D721Med (cell line): ENCODE measurements around the gene NKD2.

ENCODE experiments used
- DNase-seq: peaks from one replicate; pipeline ENCODE4 v3.0.0; 2011; ENCODE audit warnings: low spot score; ENCODE audit not compliant: insufficient read length
- FAIRE-seq: peaks from 2 replicates; lab custom pipeline; 2011; peaks lifted over from hg19 to GRCh38; lab: Jason Lieb, UNC
- TF ChIP-seq, protein P1 (sequence below): IDR thresholded peaks from 2 replicates; pipeline ENCODE4 v1.5.1; 2012; ENCODE audit warnings: mild to moderate bottlenecking, control low read depth; ENCODE audit not compliant: insufficient read depth; ENCODE audit errors: missing control alignments

NKD2 gene

DNA sequence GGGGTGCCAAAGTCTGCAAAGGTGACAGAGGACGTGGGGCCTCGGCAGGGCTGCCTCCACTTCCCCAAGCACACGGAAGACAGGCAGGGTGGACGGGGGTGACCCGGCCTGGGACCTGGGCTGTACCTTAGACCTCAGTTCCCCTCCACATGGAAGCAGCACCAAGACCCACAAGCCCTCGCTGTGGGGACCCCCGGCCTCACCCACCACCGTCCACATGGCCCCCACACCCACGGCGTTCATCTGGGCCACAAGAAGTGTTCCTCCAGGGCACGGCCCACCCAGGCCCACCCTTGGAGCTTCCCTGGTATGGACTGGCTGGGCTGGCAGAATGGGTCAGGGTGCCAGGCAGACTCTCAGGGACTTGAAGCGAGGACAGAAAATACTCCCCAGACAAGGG, 45.8 kb upstream of the NKD2 start:
- TF ChIP-seq, protein P1, sequence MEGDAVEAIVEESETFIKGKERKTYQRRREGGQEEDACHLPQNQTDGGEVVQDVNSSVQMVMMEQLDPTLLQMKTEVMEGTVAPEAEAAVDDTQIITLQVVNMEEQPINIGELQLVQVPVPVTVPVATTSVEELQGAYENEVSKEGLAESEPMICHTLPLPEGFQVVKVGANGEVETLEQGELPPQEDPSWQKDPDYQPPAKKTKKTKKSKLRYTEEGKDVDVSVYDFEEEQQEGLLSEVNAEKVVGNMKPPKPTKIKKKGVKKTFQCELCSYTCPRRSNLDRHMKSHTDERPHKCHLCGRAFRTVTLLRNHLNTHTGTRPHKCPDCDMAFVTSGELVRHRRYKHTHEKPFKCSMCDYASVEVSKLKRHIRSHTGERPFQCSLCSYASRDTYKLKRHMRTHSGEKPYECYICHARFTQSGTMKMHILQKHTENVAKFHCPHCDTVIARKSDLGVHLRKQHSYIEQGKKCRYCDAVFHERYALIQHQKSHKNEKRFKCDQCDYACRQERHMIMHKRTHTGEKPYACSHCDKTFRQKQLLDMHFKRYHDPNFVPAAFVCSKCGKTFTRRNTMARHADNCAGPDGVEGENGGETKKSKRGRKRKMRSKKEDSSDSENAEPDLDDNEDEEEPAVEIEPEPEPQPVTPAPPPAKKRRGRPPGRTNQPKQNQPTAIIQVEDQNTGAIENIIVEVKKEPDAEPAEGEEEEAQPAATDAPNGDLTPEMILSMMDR = no peak
- FAIRE-seq = no peak

DNA sequence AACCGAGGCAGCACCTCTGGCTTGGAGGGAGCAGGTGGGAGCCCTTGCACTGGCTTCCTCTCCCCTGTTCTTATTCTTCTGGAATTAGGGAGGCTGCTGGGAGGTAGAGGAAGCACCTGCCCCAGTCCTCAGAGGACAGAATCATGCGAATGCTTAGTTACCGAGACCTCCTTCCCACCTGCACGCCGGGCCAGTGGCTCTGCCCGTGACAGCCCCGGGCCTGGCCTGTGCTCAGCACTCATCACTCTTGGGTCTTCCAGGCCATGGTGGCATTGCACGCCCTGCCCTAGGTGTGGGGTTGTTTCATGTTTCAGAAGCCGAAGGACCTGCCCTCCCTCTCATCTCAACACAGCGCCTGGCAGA, 45.3 kb upstream of the NKD2 start:
- FAIRE-seq (no peak), DNase-seq (no peak)
- TF ChIP-seq, protein P1 = no peak

More for the DNA sequence above, 45.8 kb upstream of the NKD2 start:
- DNase-seq = no peak

DNA sequence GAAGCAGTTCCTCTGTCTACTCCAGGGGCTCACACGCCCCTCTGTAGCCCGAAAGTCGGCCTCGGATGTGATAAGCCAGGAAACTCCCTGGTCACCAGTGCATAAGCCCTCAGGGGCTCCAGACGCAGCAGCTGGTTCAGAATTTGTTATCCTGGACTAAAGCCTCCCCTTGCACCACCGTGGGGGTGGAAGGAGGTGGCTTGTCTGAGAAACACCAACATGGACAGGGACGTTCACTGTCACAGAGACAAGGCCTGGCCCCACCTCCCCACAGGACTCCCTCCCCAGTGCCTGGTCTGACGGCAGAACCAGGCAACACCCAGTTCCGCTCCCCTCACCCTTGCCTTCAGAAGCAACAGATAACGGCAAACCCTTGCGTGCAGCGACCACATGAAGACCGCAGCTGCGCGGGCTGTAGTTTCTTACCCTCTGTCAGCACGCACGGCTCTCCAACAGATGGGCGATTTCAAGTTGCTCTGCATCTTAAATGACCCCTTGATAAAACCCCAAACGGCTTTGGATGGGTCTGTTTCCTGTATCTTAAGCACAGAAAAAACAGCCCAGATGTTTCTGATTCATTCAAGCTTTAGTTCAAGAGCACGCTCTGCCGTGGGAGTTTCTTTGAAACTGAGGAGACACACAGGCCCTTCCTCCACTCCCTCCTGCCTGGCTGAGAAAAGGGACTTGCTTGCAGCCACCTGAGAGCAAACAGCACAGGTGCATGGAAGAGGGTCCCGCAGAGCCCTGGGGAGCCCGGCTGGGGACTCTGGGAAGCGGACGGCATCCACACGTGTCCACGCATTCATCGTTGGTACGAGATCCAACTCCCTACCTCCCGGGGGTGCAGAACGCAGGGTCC, 44.7 kb upstream of the NKD2 start:
- no peak for FAIRE-seq
- DNase-seq = no peak
- TF ChIP-seq, protein P1 = no peak

DNA sequence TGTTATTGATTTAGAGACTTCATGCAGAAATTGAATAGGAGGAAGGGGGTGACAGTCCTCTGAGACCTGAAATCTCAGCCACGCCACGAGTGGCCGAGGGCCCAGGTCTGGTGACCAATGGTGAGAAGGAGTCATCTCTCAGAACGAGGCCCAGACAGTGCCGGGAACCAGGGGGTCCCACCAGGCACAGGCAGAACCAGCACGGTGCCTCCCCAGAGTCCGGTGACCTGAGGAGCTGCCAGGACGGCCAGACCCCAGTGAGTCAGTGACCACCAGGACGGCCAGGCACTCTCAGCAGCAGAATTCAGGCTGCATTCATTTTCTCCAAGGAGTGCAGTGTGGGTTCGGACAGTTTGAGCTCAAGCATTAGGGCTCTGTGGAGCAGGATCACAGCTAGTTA, 43.8 kb upstream of the NKD2 start:
- no peak for FAIRE-seq
- DNase-seq = no peak
- TF ChIP-seq, protein P1 = no peak

DNA sequence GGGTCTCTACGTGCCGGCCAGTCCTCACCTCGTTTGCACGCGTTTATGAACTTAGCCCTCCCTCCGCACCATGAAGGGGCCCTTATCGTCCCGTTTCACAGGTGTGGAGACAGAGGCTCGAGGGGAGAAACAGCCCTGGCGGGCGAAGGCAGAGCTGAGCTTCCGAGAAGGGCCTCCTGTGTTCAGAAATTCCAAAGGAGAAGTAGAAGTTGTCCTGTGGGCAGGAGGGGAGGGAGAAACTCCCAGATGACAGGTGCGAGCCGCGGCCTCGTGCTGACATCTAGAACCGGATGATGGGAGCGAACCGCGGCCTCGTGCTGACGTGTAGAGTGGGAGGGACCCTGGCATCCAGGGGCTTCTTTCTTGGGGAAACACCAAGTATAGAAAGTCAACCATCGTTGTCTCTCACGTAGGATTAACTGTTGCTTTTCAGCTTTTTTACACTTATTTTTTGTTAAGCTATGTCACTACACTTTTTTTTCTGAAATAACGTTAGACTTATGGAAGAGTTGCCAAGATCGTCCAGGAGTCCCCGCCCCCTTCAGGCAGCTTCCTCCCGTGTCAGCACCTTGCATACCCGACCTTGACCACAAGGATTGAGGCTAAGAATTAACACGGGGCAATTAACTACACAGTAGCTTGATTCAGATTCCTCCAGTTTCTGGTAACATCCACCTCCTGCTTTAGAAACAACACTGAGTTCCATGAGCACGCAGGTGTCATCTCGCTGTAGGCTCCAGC, 42.8 kb upstream of the NKD2 start:
- FAIRE-seq (no peak), DNase-seq (no peak)
- TF ChIP-seq, protein P1 = no peak

DNA sequence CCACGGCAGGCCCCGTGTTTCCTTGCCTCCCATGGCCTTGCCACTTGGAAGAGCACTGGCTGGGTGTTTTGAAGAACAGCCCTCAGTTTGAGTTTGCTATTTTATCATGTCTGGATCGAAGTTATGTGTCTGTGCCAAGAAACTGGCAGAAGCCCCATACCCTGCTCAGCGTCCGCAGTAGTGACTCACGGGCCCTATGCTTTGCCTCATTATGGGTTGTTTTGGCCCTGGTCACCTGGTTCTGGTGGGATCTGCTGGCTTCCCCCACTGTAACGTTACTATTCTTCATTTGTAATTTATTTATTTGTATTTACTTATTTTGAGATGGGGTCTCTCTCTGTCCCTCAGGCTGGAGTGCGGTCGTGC, 42.3 kb upstream of the NKD2 start:
- FAIRE-seq (no peak), DNase-seq (no peak)
- TF ChIP-seq, protein P1 = no peak

DNA sequence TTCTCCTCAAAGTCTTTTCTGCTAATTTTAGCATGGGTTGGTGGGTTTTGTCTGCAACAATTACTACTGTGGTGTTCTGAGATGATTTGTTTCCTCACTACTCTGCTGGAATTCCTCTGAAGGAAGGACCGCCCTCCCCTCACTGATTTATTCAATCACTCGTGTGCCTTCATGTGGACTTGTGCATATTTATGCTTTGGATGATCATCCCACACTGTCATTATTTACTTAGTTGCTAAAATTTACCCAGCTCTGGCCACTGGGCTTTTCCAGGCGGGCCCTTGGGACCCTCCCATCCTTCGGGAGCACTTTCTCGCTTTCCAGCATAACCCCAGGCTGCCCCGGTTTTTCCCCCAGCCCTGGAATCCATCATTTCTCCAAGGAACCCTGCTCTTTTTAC, 41.7 kb upstream of the NKD2 start:
- TF ChIP-seq, protein P1 = no peak
- DNase-seq = no peak
- no peak for FAIRE-seq
